ENCODE results near the gene LPAR1. TPM values are rescaled to one million over a fixed set of nuclear protein-coding genes. Genes with fewer than 3 reads are reported as not detected.

The LPAR1 gene
- total and polyA plus RNA-seq, 2 donors from 2014 or later, result 2.9 to 28.2 TPM

- Histone ChIP-seq H3K4me1 (ENCODE audit: control insufficient read depth in 2 of 3, insufficient read depth in 2 of 3, low read depth in 1 of 3, low read length in 3 of 3) (no peaks in the 10 kb centered on the region), H3K27me3 (ENCODE audit: control insufficient read depth, insufficient read depth, low read length) (no peaks in the 10 kb centered on the region), H3K36me3 (ENCODE audit: control insufficient read depth in 2 of 3, insufficient read depth in 3 of 3, low read length in 3 of 3) (no peaks in the 10 kb centered on the region), H3K9ac (ENCODE audit: low read length in 3 of 3) (no peak overlapping the region), H3K9me3 (ENCODE audit: control insufficient read depth in 2 of 3, insufficient read depth in 1 of 3, low read length in 3 of 3) (no peaks in the 10 kb centered on the region), H3K4me3 (ENCODE audit: low read length in 3 of 3) (no peak overlapping the region), H3K27ac (ENCODE audit: low read depth in 2 of 2, low read length in 2 of 2) (no peak overlapping the region)
- intact Hi-C loops (cut with DNase I), result no loop called here
- DNase-seq (no peak), FAIRE-seq (no peak)
- no peak for TF ChIP-seq CTCF (IDR thresholded peaks at IDR 0.05; ENCODE audit: borderline replicate concordance, extremely low read depth, insufficient read depth)
Measured at GRCh38 chr9:111003182-111003581, 35.1 kb downstream of the LPAR1 start.

GRCh38 chr9:111001526-111001925 is 36.7 kb downstream of the LPAR1 start:
- Histone ChIP-seq H3K9me3 (ENCODE audit: control insufficient read depth in 2 of 3, insufficient read depth in 1 of 3, low read length in 3 of 3) (no peaks in the 10 kb centered on the region), H3K4me1 (ENCODE audit: control insufficient read depth in 2 of 3, insufficient read depth in 2 of 3, low read depth in 1 of 3, low read length in 3 of 3) (no peaks in the 10 kb centered on the region), H3K36me3 (ENCODE audit: control insufficient read depth in 2 of 3, insufficient read depth in 3 of 3, low read length in 3 of 3) (no peaks in the 10 kb centered on the region), H3K9ac (ENCODE audit: low read length in 3 of 3) (no peak overlapping the region), H3K4me3 (ENCODE audit: low read length in 3 of 3) (no peak overlapping the region), H3K27ac (ENCODE audit: low read depth in 2 of 2, low read length in 2 of 2) (no peak overlapping the region), H3K27me3 (ENCODE audit: control insufficient read depth, insufficient read depth, low read length) (no peaks in the 10 kb centered on the region)
- no peak for TF ChIP-seq CTCF (IDR thresholded peaks at IDR 0.05; ENCODE audit: borderline replicate concordance, extremely low read depth, insufficient read depth)
- intact Hi-C loops (cut with DNase I), result no loop called here
- FAIRE-seq, result no peak
- DNase-seq, result no peak

GRCh38 chr9:111000202-111000601 is 38.1 kb downstream of the LPAR1 start:
- no peak for FAIRE-seq
- no peak for DNase-seq
- intact Hi-C loops (cut with DNase I), result no loop called here
- Histone ChIP-seq H3K9me3 (ENCODE audit: control insufficient read depth in 2 of 3, insufficient read depth in 1 of 3, low read length in 3 of 3) (no peaks in the 10 kb centered on the region), H3K27ac (ENCODE audit: low read depth in 2 of 2, low read length in 2 of 2) (no peak overlapping the region), H3K4me3 (ENCODE audit: low read length in 3 of 3) (no peak overlapping the region), H3K27me3 (ENCODE audit: control insufficient read depth, insufficient read depth, low read length) (no peaks in the 10 kb centered on the region), H3K4me1 (ENCODE audit: control insufficient read depth in 2 of 3, insufficient read depth in 2 of 3, low read depth in 1 of 3, low read length in 3 of 3) (no peaks in the 10 kb centered on the region), H3K36me3 (ENCODE audit: control insufficient read depth in 2 of 3, insufficient read depth in 3 of 3, low read length in 3 of 3) (no peaks in the 10 kb centered on the region), H3K9ac (ENCODE audit: low read length in 3 of 3) (no peak overlapping the region)
- no peak for TF ChIP-seq CTCF (IDR thresholded peaks at IDR 0.05; ENCODE audit: borderline replicate concordance, extremely low read depth, insufficient read depth)

- no peak overlapping the region for H3K9ac ChIP-seq (ENCODE audit: low read length in 3 of 3)
- H3K27me3 ChIP-seq (ENCODE audit: control insufficient read depth, insufficient read depth, low read length), result no peaks in the 10 kb centered on the region
- H3K36me3 ChIP-seq (ENCODE audit: control insufficient read depth in 2 of 3, insufficient read depth in 3 of 3, low read length in 3 of 3), result no peaks in the 10 kb centered on the region
- FAIRE-seq, result no peak
- DNase-seq, result no peak
- no peaks in the 10 kb centered on the region for H3K4me1 ChIP-seq (ENCODE audit: control insufficient read depth in 2 of 3, insufficient read depth in 2 of 3, low read depth in 1 of 3, low read length in 3 of 3)
- no peaks in the 10 kb centered on the region for H3K9me3 ChIP-seq (ENCODE audit: control insufficient read depth in 2 of 3, insufficient read depth in 1 of 3, low read length in 3 of 3)
- TF ChIP-seq CTCF (IDR thresholded peaks at IDR 0.05; ENCODE audit: borderline replicate concordance, extremely low read depth, insufficient read depth), result no peak
- H3K4me3 ChIP-seq (ENCODE audit: low read length in 3 of 3), result no peak overlapping the region
- no peak overlapping the region for H3K27ac ChIP-seq (ENCODE audit: low read depth in 2 of 2, low read length in 2 of 2)
- intact Hi-C loops (cut with DNase I), result no loop called here
Measured at GRCh38 chr9:110999379-110999778, 38.9 kb downstream of the LPAR1 start.

All from kidney (tissue), 14 donors.